Karpas-422 (cell line): ENCODE results near the gene PKD2L1. TPM values are rescaled to one million over a fixed set of nuclear protein-coding genes. Genes with fewer than 3 reads are reported as not detected.

Source experiments
- DNase-seq: peaks from one replicate; pipeline ENCODE4 v3.0.0-alpha.2; 2015
- H2AFZ ChIP-seq: fragments of 200-600 bp; sonication (generic); 2 replicates; pipeline ENCODE4 v1.6.1; 2014; ENCODE audit warnings: antibody characterized with exemption, low read length, mixed read lengths
- H3K27ac ChIP-seq: fragments of 200-600 bp; sonication (generic); 2 replicates; pipeline ENCODE4 v1.5.1; 2014; ENCODE audit warnings: mild to moderate bottlenecking, low read length, moderate library complexity
- H3K27me3 ChIP-seq: fragments of 200-600 bp; sonication (generic); 2 replicates; pipeline ENCODE4 v1.6.1; 2014; ENCODE audit warnings: low read length, mixed read lengths
- H3K36me3 ChIP-seq: fragments of 200-600 bp; sonication (generic); 2 replicates; pipeline ENCODE4 v1.6.1; 2014; ENCODE audit warnings: low read length, mixed read lengths; ENCODE audit not compliant: insufficient read depth
- H3K4me1 ChIP-seq: fragments of 200-600 bp; sonication (generic); 2 replicates; pipeline ENCODE4 v1.6.1; 2014; ENCODE audit warnings: mild to moderate bottlenecking, low read length, mixed read lengths
- H3K4me2 ChIP-seq: fragments of 200-600 bp; sonication (generic); 2 replicates; pipeline ENCODE4 v1.6.1; 2014; ENCODE audit warnings: low read length, low read depth, mild to moderate bottlenecking; ENCODE audit not compliant: poor library complexity, severe bottlenecking
- H3K4me3 ChIP-seq: fragments of 200-600 bp; sonication (generic); 2 replicates; pipeline ENCODE4 v1.5.1; 2014; ENCODE audit warnings: mild to moderate bottlenecking, antibody characterized with exemption, low read length, mixed read lengths
- H3K79me2 ChIP-seq: fragments of 200-600 bp; sonication (generic); 2 replicates; pipeline ENCODE4 v1.6.1; 2014; ENCODE audit warnings: mild to moderate bottlenecking, low read length, mixed read lengths
- H3K9ac ChIP-seq: fragments of 200-600 bp; sonication (generic); 2 replicates; pipeline ENCODE4 v1.6.0; 2014; ENCODE audit warnings: low read length
- H3K9me2 ChIP-seq: fragments of 200-600 bp; sonication (generic), shearing (Covaris generic); replicated peaks from 2 replicates; pipeline ENCODE4 v1.6.0; 2014; ENCODE audit warnings: mild to moderate bottlenecking, low read length, moderate library complexity; ENCODE audit not compliant: insufficient read depth
- H3K9me3 ChIP-seq: fragments of 300-700, 200-600 bp; sonication (generic); 2 replicates; pipeline ENCODE4 v1.6.1; 2014; ENCODE audit warnings: low read length, mixed read lengths
- H4K20me1 ChIP-seq: fragments of 200-600 bp; sonication (generic); 2 replicates; pipeline ENCODE4 v1.6.1; 2014; ENCODE audit warnings: mild to moderate bottlenecking, antibody characterized with exemption, low read length, low read depth; ENCODE audit not compliant: insufficient read depth
- total RNA-seq: library from RNA; depleted of rRNA; stranded (reverse); fragments of >200 nt; shearing (Covaris generic); gene quantifications from 2 replicates; pipeline ENCODE4 v1.2.3, GENCODE V29; 2014; ENCODE audit warnings: low replicate concordance

Gene PKD2L1
- total RNA-seq, 1 experiment from 2014 or later, result 0.07 TPM

DNA sequence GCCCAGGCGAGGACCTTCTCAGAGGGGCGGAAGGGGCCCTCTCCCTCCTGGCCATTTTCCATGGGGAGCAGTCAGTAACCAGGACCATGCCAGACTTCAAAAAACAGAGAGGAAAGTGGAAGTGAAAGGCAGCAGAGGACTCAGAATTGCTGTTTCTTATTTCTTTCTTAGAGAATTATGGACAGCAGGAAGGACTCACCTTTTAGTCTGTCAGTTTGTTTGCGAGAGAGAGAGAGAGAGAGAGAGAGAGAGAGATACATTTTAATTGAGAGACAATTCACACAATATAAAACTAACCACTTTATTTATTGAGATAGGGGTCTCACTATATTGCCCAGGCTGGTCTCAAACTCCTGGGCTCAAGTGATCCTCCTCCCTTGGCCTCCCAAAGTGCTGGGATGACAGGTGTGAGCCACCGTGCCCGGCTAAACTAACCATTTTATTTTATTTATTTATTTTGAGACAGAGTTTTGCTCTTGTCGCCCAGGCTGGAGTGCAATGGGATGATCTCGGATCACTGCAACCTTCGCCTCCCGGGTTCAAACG, 41.5 kb upstream of the PKD2L1 start:
- H3K4me3 ChIP-seq, result no peak overlapping the region
- no peaks in the 10 kb centered on the region for H3K27me3 ChIP-seq
- H2AFZ ChIP-seq, result peak overlapping the region; percentile 8; the same call in 1 of the 2 replicates
- H3K9me3 ChIP-seq, result no peaks in the 10 kb centered on the region
- H3K4me2 ChIP-seq, result no peak overlapping the region
- H4K20me1 ChIP-seq, result no peaks in the 10 kb centered on the region
- peak overlapping the region; percentile 6; the same call in 1 of the 2 replicates for H3K9ac ChIP-seq
- peaks cover 22% of the 10 kb centered on the region for H3K79me2 ChIP-seq
- peak overlapping the region; percentile 52; the same call in 1 of the 2 replicates for H3K27ac ChIP-seq
- peaks cover 46% of the 10 kb centered on the region for H3K4me1 ChIP-seq
- no peak for DNase-seq
- no peaks in the 10 kb centered on the region for H3K36me3 ChIP-seq
- no peaks in the 10 kb centered on the region for H3K9me2 ChIP-seq

DNA sequence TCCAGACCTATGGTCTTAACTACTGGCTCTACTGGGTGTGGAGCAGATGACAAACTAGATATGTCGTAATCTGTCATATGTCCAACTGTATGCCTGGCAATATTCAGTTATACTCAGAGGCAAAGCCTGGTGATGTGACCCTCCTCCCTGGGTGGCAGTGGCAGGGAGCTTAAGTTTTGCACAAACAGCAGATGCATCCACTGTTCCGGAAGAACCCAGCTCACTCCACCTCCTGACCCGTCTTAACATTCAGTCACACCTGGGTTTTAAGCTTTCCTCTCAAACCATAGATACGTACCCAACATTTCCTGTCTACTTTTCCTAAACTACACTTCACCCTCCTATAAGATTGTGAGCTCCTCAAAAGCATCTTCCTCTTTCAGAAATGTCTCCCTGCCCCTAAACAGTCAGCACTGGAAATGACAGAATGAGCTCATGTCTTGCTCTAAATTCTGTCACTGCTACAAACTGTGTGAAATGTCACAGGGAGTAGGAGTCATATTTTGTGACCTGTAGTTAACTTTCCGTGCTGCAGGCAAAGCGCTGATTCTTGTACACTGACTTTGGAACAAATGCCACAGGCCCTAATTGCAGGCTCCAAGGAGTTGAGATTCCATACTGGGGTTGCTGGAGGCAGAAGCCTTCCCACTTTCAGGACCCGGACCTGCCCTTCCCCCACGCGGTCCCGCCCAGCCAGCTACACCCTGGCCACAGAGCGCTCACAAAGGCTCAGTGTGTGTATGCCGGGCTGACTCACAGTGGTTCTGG, 40.9 kb upstream of the PKD2L1 start:
- H3K9ac ChIP-seq, result peak overlapping the region; percentile 6; the same call in 1 of the 2 replicates
- peak overlapping the region; percentile 52; the same call in 1 of the 2 replicates for H3K27ac ChIP-seq
- no peak for DNase-seq
- H3K79me2 ChIP-seq, result peaks cover 22% of the 10 kb centered on the region
- H3K4me1 ChIP-seq, result peaks cover 46% of the 10 kb centered on the region
- H2AFZ ChIP-seq, result peak overlapping the region; percentile 8; the same call in 1 of the 2 replicates
- no peaks in the 10 kb centered on the region for H3K27me3 ChIP-seq
- no peaks in the 10 kb centered on the region for H3K9me3 ChIP-seq
- no peaks in the 10 kb centered on the region for H3K36me3 ChIP-seq
- H3K4me3 ChIP-seq, result no peak overlapping the region
- no peaks in the 10 kb centered on the region for H4K20me1 ChIP-seq
- H3K9me2 ChIP-seq, result no peaks in the 10 kb centered on the region
- H3K4me2 ChIP-seq, result no peak overlapping the region

DNA sequence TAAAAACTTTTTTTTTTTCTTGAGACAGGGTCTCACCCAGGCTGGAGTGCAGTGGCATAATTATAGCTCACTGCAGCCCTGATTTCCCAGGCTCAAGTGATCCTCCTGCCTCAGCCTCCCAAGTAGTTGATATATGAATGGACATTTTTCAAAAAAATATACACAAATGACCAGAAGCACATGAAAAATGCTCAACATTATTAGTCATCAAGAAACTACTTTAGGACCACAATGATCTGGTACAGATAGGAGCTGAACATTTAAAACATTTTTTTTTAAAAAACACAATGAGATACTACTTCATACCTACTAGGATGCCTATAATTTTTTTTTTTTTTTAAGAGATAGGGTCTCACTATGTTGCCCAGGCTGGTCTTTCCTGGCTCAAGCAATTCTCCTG, 38.7 kb upstream of the PKD2L1 start:
- no peaks in the 10 kb centered on the region for H3K36me3 ChIP-seq
- H4K20me1 ChIP-seq, result no peaks in the 10 kb centered on the region

DNA sequence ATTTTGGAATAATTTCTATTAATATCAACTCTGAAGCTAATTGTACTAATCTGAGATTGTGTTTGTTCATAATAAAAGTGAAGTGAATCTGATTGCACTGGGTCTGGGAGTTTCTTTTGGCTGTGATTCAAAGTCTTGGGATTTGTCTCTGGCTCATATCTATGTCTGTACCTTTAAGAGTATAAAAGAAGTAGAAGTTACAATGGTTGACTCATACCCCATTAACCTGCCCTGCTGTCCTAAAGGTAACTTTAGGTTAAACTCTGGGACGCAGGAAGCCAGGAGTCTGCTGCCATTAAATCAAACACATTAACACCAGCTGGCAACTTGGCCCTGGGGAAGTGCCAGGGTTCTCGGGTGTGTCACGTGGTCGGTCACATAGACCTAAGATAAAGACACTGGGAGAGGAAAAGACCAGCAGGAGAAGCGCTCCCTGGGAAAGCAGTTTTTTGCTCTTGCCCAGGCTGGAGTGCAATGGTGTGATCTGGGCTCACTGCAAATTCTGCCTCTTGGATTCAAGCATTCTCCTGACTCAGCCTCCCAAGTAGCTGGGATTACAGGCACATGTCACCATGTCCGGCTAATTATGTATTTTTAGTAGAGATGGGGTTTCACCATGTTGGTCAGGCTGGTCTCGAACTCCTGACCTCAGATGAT, 34.8 kb upstream of the PKD2L1 start:
- Histone ChIP-seq H3K27me3 (no peaks in the 10 kb centered on the region), H3K9me3 (no peaks in the 10 kb centered on the region), H3K79me2 (no peaks in the 10 kb centered on the region), H3K4me1 (no peaks in the 10 kb centered on the region; the same call in 1 of the 2 replicates), H3K4me2 (no peak overlapping the region), H3K4me3 (no peak overlapping the region), H3K9me2 (no peaks in the 10 kb centered on the region), H3K9ac (no peak overlapping the region), H3K27ac (no peak overlapping the region), H2AFZ (no peak overlapping the region), H4K20me1 (peaks cover 5% of the 10 kb centered on the region), H3K36me3 (peaks cover 27% of the 10 kb centered on the region)
- no peak for DNase-seq

More for the DNA sequence above, 38.7 kb upstream of the PKD2L1 start:
- DNase-seq, result no peak
- no peaks in the 10 kb centered on the region for H3K9me3 ChIP-seq
- H3K4me3 ChIP-seq, result no peak overlapping the region
- no peak overlapping the region for H3K4me2 ChIP-seq
- H2AFZ ChIP-seq, result no peak overlapping the region
- H3K27me3 ChIP-seq, result no peaks in the 10 kb centered on the region
- H3K27ac ChIP-seq, result no peak overlapping the region
- no peaks in the 10 kb centered on the region for H3K9me2 ChIP-seq
- peaks cover 3% of the 10 kb centered on the region for H3K79me2 ChIP-seq
- peaks cover 28% of the 10 kb centered on the region for H3K4me1 ChIP-seq
- no peak overlapping the region for H3K9ac ChIP-seq

DNA sequence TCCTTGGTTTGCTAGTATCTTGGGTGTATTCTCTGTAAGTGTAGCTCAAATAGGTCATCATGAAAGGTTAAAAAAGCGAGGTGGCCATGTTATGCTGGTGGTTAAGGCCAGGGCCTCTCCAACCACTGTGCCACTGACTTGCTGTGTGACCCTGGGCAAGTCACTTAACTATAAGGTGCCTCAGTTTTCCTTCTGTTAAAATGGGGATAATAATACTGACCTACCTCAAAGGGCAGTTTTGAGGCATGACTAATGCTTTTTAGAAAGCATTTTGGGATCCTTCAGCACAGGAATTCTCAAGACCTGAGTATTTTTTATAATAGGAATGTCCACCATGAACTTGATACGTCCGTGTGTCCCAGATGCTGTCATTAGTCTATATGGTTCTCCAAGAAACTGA, 34.1 kb upstream of the PKD2L1 start:
- H2AFZ ChIP-seq, result no peak overlapping the region
- H3K9ac ChIP-seq, result no peak overlapping the region
- no peaks in the 10 kb centered on the region for H3K9me3 ChIP-seq
- 0 out of 2 replicates have a peak overlapping the region, but pooled peaks have one; percentile 16 for H3K27ac ChIP-seq
- no peaks in the 10 kb centered on the region for H3K27me3 ChIP-seq
- H3K79me2 ChIP-seq, result no peaks in the 10 kb centered on the region
- H4K20me1 ChIP-seq, result peaks cover 12% of the 10 kb centered on the region
- no peak for DNase-seq
- H3K36me3 ChIP-seq, result peaks cover 34% of the 10 kb centered on the region
- no peaks in the 10 kb centered on the region; the same call in 1 of the 2 replicates for H3K4me1 ChIP-seq
- H3K4me3 ChIP-seq, result no peak overlapping the region
- H3K9me2 ChIP-seq, result no peaks in the 10 kb centered on the region
- H3K4me2 ChIP-seq, result no peak overlapping the region

DNA sequence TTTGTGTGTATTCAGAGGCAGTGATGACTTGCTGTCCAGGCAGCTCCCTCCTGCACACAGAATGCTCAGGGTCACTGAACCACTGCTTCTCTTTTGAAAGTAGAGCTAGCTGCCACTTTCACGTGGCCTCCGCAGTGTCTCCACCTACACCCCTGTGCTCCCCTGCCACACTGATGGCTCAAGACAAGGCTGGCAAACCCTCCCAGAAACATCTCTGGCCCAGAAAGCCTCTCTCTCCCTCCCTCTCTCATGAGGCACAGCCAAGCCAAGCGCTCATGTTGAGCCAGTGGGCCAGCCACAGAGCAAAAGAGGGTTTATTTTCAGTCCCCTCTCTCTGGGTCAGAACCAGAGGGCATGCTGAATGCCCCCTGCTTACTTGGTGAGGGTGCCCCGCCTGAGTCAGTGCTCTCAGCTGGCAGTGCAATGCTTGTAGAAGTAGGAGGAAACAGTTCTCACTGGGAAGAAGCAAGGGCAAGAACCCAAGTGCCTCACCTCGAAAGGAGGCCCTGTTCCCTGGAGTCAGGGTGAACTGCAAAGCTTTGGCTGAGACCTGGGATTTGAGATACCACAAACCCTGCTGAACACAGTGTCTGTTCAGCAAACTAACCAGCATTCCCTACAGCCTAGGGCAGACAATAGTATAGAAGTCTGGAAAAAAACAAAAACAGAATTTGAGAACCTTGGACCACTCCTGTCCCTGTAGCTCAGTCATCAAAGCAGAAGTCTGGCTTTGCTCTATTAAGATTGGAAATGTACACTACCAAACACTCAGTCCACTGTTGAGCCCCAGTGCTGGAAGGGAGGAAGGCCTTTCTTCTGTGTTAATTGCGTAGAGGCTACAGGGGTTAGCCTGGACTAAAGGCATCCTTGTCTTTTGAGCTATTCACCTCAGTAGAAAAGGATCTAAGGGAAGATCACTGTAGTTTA, 32.8 kb upstream of the PKD2L1 start:
- DNase-seq, result no peak
- no peaks in the 10 kb centered on the region for H3K27me3 ChIP-seq

DNA sequence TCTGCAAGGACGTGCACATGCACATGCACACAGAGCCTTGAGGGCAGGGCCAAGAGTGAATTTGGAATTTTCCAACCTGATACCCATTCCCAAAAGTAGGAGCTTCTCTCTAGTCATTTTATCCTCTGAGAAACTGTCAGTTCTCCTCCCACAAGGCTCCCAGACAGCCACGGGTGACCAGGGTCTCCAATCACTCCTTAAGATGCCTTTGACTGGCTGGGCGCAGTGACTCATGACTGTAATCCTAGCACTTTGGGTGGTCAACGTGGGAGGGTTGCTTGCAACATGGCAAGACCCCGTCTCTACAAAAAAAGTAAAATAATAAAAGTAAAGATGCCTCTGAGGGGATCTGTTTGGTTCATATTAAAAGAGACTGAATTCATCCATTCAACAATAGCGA, 30.2 kb upstream of the PKD2L1 start:
- Histone ChIP-seq H3K79me2 (no peaks in the 10 kb centered on the region; the same call in 1 of the 2 replicates), H3K4me2 (no peak overlapping the region), H3K27ac (no peak overlapping the region), H3K36me3 (peaks cover 65% of the 10 kb centered on the region), H3K4me3 (no peak overlapping the region), H3K4me1 (peaks cover 6% of the 10 kb centered on the region; the same call in 1 of the 2 replicates), H3K9me2 (no peaks in the 10 kb centered on the region), H3K27me3 (no peaks in the 10 kb centered on the region), H2AFZ (no peak overlapping the region), H4K20me1 (peaks cover 35% of the 10 kb centered on the region), H3K9me3 (no peaks in the 10 kb centered on the region), H3K9ac (no peak overlapping the region)
- no peak for DNase-seq

More for the DNA sequence above, 32.8 kb upstream of the PKD2L1 start:
- H2AFZ ChIP-seq, result no peak overlapping the region
- H3K36me3 ChIP-seq, result peaks cover 40% of the 10 kb centered on the region
- peaks cover 17% of the 10 kb centered on the region for H4K20me1 ChIP-seq
- H3K79me2 ChIP-seq, result no peaks in the 10 kb centered on the region
- no peaks in the 10 kb centered on the region for H3K9me3 ChIP-seq
- H3K9ac ChIP-seq, result no peak overlapping the region
- no peak overlapping the region for H3K4me3 ChIP-seq
- H3K27ac ChIP-seq, result peak overlapping the region; percentile 43; the same call in 1 of the 2 replicates
- H3K4me2 ChIP-seq, result no peak overlapping the region
- H3K4me1 ChIP-seq, result peaks cover 1% of the 10 kb centered on the region; the same call in 1 of the 2 replicates
- no peaks in the 10 kb centered on the region for H3K9me2 ChIP-seq
